HUES64 (cell line): ENCODE data around the gene HSD11B2.

Source experiments
- H3K27ac ChIP-seq: 2 replicates; pipeline ENCODE4 v1.7.0; 2013; ENCODE audit warnings: low read depth, low read length, inconsistent platforms
- H3K27me3 ChIP-seq: 2 replicates; pipeline ENCODE4 v1.6.1; 2013; ENCODE audit warnings: mild to moderate bottlenecking, low read length; ENCODE audit not compliant: insufficient read depth
- H3K36me3 ChIP-seq: 2 replicates; pipeline ENCODE4 v1.6.1; 2013; ENCODE audit warnings: mild to moderate bottlenecking, low read length; ENCODE audit not compliant: insufficient read depth
- H3K4me1 ChIP-seq: 2 replicates; pipeline ENCODE4 v1.6.1; 2013; ENCODE audit warnings: mild to moderate bottlenecking, low read length, moderate library complexity; ENCODE audit not compliant: insufficient read depth
- H3K4me3 ChIP-seq: 2 replicates; pipeline ENCODE4 v1.5.1; 2013; ENCODE audit warnings: mild to moderate bottlenecking, low read length, moderate library complexity
- H3K9ac ChIP-seq: 2 replicates; pipeline ENCODE4 v1.6.1; 2013; ENCODE audit warnings: mild to moderate bottlenecking, low read depth, low read length
- H3K9me3 ChIP-seq: 2 replicates; pipeline ENCODE4 v1.6.1; 2013; ENCODE audit warnings: low read depth, low read length; ENCODE audit not compliant: insufficient read depth
- WGBS: fragments of 150-250, 120-280 bp; methylation state at CpG from one replicate; pipeline ENCODE4 v1.1.7; 2013; ENCODE audit warnings: missing lambda C conversion rate; 5-methylcytosine and 5-hydroxymethylcytosine counted together

Gene HSD11B2

GRCh38 chr16:67419502-67419901 lies 11.4 kb upstream of the HSD11B2 start:
- WGBS = 91% methylated on average over 3 of the region's 3 CpGs
- no peaks in the 10 kb centered on the region for H3K9me3 ChIP-seq
- H3K9ac ChIP-seq = no peak overlapping the region
- peaks cover 20% of the 10 kb centered on the region for H3K4me1 ChIP-seq
- H3K4me3 ChIP-seq = no peak overlapping the region
- H3K27me3 ChIP-seq = no peaks in the 10 kb centered on the region; the same call in 1 of the 2 replicates
- no peaks in the 10 kb centered on the region for H3K36me3 ChIP-seq
- no peak overlapping the region for H3K27ac ChIP-seq

GRCh38 chr16:67419931-67420330 lies 11.0 kb upstream of the HSD11B2 start:
- WGBS = 86% methylated on average over 3 of the region's 3 CpGs
- H3K4me3 ChIP-seq = no peak overlapping the region
- H3K4me1 ChIP-seq = peaks cover 24% of the 10 kb centered on the region
- no peaks in the 10 kb centered on the region for H3K9me3 ChIP-seq
- no peak overlapping the region for H3K9ac ChIP-seq
- H3K27me3 ChIP-seq = no peaks in the 10 kb centered on the region; the same call in 1 of the 2 replicates
- no peaks in the 10 kb centered on the region for H3K36me3 ChIP-seq
- H3K27ac ChIP-seq = no peak overlapping the region

GRCh38 chr16:67421030-67421429 lies 9.9 kb upstream of the HSD11B2 start:
- H3K27ac ChIP-seq = peak overlapping the region; percentile 37; the same call in 1 of the 2 replicates
- 67% methylated on average over 4 of the region's 4 CpGs for WGBS
- H3K9ac ChIP-seq = no peak overlapping the region
- H3K36me3 ChIP-seq = no peaks in the 10 kb centered on the region
- no peak overlapping the region for H3K4me3 ChIP-seq
- no peaks in the 10 kb centered on the region; the same call in 1 of the 2 replicates for H3K27me3 ChIP-seq
- H3K9me3 ChIP-seq = no peaks in the 10 kb centered on the region
- H3K4me1 ChIP-seq = peaks cover 34% of the 10 kb centered on the region

- no peak overlapping the region for H3K9ac ChIP-seq
- H3K27me3 ChIP-seq = no peaks in the 10 kb centered on the region; the same call in 1 of the 2 replicates
- 88% methylated on average over 5 of the region's 5 CpGs for WGBS
- H3K27ac ChIP-seq = no peak overlapping the region
- H3K9me3 ChIP-seq = no peaks in the 10 kb centered on the region
- no peaks in the 10 kb centered on the region for H3K36me3 ChIP-seq
- peaks cover 34% of the 10 kb centered on the region for H3K4me1 ChIP-seq
- H3K4me3 ChIP-seq = no peak overlapping the region
These were observed 7.9 kb upstream of the HSD11B2 start for GRCh38 chr16:67423015-67423414.

GRCh38 chr16:67423611-67424260 lies 7.2 kb upstream of the HSD11B2 start:
- H3K4me3 ChIP-seq = peak overlapping the region; percentile 35

GRCh38 chr16:67424261-67424615 lies 6.7 kb upstream of the HSD11B2 start:
- peaks cover 38% of the 10 kb centered on the region for H3K4me1 ChIP-seq
- 17% methylated on average over 5 of the region's 5 CpGs for WGBS
- H3K9ac ChIP-seq = peak overlapping the region; percentile 62

More at GRCh38 chr16:67423611-67424260, 7.2 kb upstream of the HSD11B2 start:
- Histone ChIP-seq H3K9me3 (no peaks in the 10 kb centered on the region), H3K36me3 (no peaks in the 10 kb centered on the region), H3K27ac (peak overlapping the region; percentile 96), H3K9ac (0 out of 2 replicates have a peak overlapping the region, but pooled peaks have one; percentile 18), H3K4me1 (peaks cover 37% of the 10 kb centered on the region), H3K27me3 (peaks cover 5% of the 10 kb centered on the region; the same call in 1 of the 2 replicates)
- WGBS = 18% methylated on average over 7 of the region's 9 CpGs

GRCh38 chr16:67425061-67425460 lies 5.9 kb upstream of the HSD11B2 start:
- peak overlapping the region; percentile 35; the same call in 1 of the 2 replicates for H3K4me3 ChIP-seq
- peaks cover 18% of the 10 kb centered on the region for H3K27me3 ChIP-seq
- peak overlapping the region; percentile 62; the same call in 1 of the 2 replicates for H3K9ac ChIP-seq
- H3K27ac ChIP-seq = peak overlapping the region; percentile 96; the same call in 1 of the 2 replicates
- no peaks in the 10 kb centered on the region for H3K36me3 ChIP-seq
- 17% methylated on average over 5 of the region's 6 CpGs for WGBS
- H3K9me3 ChIP-seq = no peaks in the 10 kb centered on the region
- H3K4me1 ChIP-seq = peaks cover 38% of the 10 kb centered on the region

More at GRCh38 chr16:67424261-67424615, 6.7 kb upstream of the HSD11B2 start:
- Histone ChIP-seq H3K27ac (peak overlapping the region; percentile 96), H3K27me3 (peaks cover 10% of the 10 kb centered on the region), H3K4me3 (peak overlapping the region; percentile 35), H3K9me3 (no peaks in the 10 kb centered on the region), H3K36me3 (no peaks in the 10 kb centered on the region)

GRCh38 chr16:67425580-67425979 lies 5.3 kb upstream of the HSD11B2 start:
- Histone ChIP-seq H3K36me3 (no peaks in the 10 kb centered on the region), H3K9me3 (no peaks in the 10 kb centered on the region), H3K27me3 (peaks cover 23% of the 10 kb centered on the region), H3K9ac (no peak overlapping the region), H3K27ac (0 out of 2 replicates have a peak overlapping the region, but pooled peaks have one; percentile 2), H3K4me1 (peaks cover 38% of the 10 kb centered on the region), H3K4me3 (no peak overlapping the region)
- WGBS = 77% methylated on average over 4 of the region's 4 CpGs

- H3K4me1 ChIP-seq = peaks cover 38% of the 10 kb centered on the region
- H3K27ac ChIP-seq = no peak overlapping the region
- H3K9ac ChIP-seq = no peak overlapping the region
- peaks cover 25% of the 10 kb centered on the region for H3K27me3 ChIP-seq
- H3K36me3 ChIP-seq = no peaks in the 10 kb centered on the region
- 90% methylated on average over 7 of the region's 7 CpGs for WGBS
- no peaks in the 10 kb centered on the region for H3K9me3 ChIP-seq
- no peak overlapping the region for H3K4me3 ChIP-seq
These were observed 4.9 kb upstream of the HSD11B2 start for GRCh38 chr16:67426022-67426421.

- Histone ChIP-seq H3K27me3 (peaks cover 32% of the 10 kb centered on the region), H3K36me3 (no peaks in the 10 kb centered on the region), H3K4me3 (no peak overlapping the region), H3K9ac (no peak overlapping the region), H3K27ac (no peak overlapping the region), H3K4me1 (peaks cover 38% of the 10 kb centered on the region), H3K9me3 (no peaks in the 10 kb centered on the region)
- WGBS = 92% methylated on average over 7 of the region's 7 CpGs
These were observed 4.0 kb upstream of the HSD11B2 start for GRCh38 chr16:67426950-67427349.

GRCh38 chr16:67428146-67428731 lies 2.7 kb upstream of the HSD11B2 start:
- WGBS = 32% methylated on average over 11 of the region's 11 CpGs
- no peak overlapping the region for H3K4me3 ChIP-seq
- H3K36me3 ChIP-seq = no peaks in the 10 kb centered on the region
- H3K27ac ChIP-seq = no peak overlapping the region
- no peaks in the 10 kb centered on the region for H3K9me3 ChIP-seq
- H3K27me3 ChIP-seq = peaks cover 35% of the 10 kb centered on the region
- H3K9ac ChIP-seq = no peak overlapping the region
- H3K4me1 ChIP-seq = peaks cover 46% of the 10 kb centered on the region
